Activated CD4-positive, CD25-positive, alpha-beta regulatory T cell (primary cell): Measurements from ENCODE around the gene PILRB.
"Not testable (repeated sequence)": the region's sequence is repeated elsewhere in the genome, so short reads cannot be mapped to it uniquely, and the experiment has no call there.

Source experiments
- DNase-seq, 4 experiments: peaks; one replicate each; lab custom pipeline; 2025; lab: John Stamatoyannopoulos, UW

PILRB gene

DNA sequence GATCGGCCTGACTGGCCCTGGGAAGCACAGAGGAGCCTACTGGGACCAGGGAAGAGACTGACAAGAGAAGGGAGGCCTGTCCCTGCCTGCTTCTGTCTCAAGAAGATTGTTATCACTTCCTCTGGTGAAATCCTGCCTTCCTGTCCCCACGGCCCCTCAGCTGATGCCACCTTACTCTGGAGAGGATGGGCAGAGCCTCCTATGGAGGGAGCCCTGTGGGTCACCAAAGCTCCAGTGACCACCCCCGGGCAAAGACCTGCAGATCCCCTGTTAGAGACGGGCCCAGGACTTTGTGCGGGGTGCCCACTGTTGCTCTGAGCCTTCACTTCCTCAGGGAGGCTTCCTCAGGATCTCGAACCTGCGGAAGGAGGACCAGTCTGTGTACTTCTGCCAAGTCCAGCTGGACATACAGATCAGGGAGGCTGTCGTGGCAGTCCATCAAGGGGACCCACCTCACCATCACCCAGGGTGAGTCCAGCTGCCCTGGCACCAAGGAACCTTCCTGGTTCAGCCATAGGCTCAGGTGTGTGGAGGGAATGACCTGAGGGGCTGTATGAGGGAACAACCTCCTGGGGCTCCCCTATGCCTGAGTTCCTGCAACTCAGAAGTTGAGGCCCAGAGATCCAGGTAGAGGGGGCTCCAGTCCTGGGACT, 1.4 kb upstream of the PILRB start:
- no peak for DNase-seq

DNA sequence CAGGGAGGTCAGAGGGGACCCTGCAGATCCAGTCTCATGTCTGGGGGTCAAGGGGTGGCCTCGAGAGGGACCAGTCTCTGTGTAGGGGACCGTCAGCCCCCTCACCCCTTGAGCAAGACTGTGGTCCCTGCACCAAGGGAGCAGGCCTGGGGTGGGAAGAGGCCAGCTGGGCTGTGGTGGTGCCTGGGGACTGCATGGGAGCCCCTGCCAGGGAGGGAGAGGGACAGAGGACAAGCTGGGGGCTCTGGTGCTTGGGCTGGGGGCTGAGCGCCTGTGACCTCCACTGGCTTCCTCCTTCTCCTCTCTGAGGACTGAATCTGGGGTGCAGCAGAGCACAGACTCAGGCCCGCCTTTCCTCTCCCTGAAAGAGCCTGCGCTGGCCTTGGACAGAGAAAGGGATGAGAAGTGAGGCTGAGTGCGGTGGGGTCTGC, 771 bp upstream of the PILRB start:
- DNase-seq = no peak

DNA sequence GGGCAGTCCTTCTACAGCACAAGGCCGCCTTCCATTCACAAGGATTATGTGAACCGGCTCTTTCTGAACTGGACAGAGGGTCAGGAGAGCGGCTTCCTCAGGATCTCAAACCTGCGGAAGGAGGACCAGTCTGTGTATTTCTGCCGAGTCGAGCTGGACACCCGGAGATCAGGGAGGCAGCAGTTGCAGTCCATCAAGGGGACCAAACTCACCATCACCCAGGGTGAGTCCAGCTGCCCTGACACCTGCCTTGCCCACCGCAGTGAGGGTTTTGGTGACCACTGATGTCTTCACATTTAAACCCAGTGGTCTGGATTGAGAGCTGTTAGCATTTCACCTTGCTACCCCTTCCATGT, 918 bp downstream of the PILRB start:
- DNase-seq = no peak

GRCh38 chr7:100360135-100360854, 2.4 kb downstream of the PILRB start:
- DNase-seq = no peak

DNA sequence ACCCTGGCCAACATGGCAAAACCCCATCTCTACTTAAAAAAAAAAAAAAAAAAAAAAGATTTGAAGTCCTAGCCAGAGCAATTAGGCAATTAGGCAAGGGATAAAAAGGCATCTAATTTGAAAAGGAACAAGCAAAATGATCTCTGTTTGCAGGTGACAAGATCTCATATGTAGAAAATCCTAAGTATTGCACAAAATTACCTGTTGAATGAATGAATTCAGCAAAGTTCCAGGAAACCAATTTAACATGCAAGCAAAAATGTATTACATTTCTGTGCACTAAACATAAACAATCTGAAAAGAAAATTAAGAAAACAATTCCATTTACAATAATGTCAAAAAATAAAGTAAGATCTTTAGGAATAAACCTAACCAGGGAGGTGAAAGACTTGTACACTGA, 5.2 kb downstream of the PILRB start:
- no peak for DNase-seq

GRCh38 chr7:100363797-100364196, 5.9 kb downstream of the PILRB start:
- not testable (repeated sequence) for DNase-seq

DNA sequence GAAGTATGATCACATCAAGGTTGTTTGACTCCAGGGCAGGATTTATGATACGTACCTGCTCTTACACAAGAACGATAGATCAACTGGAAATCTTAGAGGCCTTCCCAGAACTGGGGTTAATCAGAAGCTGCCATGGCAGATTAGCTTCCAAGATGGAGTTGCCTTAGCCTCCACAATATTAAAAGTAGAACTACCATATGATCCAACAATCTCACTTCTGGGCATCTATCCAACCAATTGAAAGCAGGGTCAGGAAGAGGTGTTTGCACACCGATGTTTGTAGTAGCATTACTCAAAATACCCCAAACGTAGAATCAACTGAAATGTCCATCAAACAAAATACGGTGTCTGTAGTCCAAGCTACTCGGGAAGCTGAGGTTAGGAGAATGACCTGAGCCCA, 6.6 kb downstream of the PILRB start:
- DNase-seq = no peak

GRCh38 chr7:100365998-100366367, 8.1 kb downstream of the PILRB start:
- DNase-seq = not testable (repeated sequence)

DNA sequence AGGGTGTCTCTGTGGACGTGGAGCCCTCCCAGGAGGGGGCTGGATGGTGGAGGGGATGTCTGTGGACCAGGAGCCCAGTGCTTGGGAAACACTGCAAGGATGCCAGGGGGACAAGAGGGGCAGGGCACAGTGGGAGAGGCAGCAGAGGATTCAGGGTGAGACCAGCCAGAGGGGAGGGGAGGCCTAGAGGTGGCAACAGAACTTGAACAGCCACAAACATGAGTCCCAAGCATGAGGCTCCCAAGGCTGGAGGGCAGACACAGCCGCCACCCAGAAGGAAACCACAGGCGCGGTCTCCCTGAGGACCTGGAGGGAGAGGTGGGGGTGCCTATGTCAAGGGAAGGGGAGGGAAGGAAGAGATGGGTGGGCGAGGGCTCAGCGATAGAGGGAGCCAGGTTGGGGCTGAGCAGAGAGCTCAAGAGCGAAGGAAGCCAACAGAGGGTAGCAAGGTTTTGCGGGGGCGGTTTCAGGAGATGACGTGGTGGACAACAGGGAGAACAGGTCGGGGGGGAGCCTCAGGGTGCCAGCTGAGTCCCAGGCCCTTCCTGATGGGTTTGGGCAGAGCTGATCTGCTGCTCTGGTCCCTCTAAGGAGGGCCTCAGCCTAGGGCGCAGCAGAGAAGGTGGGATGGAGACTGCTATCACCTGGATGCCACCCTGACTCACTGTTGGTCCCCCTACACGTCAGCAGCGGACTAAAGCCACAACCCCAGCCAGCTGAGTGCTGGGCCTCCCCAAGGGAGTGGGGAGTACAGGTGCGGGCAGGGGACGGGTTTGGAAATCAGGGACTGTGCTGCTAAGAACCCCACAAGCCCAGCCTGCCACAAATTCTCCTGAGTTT, 8.7 kb downstream of the PILRB start:
- no peak for DNase-seq

- DNase-seq = no peak
These were observed 9.3 kb downstream of the PILRB start for GRCh38 chr7:100367251-100367620.

DNA sequence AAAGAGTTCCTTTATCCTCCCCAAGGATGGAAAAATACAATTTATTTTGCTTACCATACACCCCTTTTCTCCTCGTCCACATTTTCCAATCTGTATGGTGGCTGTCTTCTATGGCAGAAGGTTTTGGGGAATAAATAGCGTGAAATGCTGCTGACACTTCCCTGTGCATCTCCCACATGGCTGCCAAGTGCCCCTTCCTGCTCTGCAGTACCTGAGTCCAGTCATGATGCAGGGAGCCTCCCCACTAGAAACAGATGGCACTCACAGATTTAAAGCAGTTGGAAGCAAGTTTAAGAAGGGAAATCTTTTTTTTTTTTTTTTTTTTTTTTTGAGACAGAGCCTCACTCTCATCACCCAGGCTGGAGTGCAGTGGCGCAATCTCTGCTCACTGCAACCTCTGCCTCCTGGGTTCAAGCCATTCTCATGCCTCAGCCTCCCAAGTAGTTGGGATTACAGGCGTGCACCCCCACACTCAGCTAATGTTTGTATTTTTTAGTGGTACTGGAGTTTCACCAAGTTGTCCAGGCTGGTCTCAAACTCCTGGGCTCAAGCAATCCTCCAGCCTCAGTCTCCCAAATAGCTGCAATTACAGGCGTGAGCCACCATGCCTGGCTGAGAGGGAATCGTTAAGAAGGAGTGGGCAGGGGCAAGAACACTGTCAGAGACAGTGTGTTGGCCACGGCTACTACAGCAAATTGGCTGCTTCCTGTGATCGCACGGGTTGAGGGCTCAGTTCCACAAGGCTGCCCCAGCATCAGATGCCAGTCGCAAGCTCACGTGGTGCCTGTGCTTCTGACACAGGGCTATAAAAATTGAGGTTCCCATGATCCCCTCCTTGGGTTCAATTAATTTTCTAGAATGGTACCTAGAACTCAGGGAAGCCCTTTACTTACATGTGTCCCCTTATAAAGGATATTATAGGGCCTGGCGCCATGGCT, 10.0 kb downstream of the PILRB start:
- DNase-seq = no peak

- no peak for DNase-seq
These were observed 11.2 kb downstream of the PILRB start for GRCh38 chr7:100369105-100369504.

DNA sequence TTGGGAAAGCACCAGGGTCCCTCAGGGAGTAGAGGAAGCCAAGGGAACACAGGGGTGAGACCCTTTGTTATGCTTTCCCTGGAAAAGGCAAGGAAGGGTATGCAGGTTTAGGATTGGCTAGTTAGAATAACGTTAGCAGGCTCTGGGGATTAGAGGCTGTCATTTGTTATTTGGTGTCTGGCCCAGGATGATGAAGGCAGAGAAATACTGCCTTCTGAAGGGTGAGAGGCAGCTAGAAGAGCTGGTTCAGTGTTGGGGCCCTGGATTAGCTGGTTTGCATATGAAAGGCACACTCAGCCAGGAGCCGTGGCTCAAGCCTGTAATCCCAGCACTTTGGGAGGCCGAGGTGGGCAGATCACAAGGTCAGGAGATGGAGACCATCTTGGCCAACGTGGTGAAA, 12.4 kb downstream of the PILRB start:
- no peak for DNase-seq

- DNase-seq = no peak
These were observed 12.8 kb downstream of the PILRB start for GRCh38 chr7:100370746-100371145.

DNA sequence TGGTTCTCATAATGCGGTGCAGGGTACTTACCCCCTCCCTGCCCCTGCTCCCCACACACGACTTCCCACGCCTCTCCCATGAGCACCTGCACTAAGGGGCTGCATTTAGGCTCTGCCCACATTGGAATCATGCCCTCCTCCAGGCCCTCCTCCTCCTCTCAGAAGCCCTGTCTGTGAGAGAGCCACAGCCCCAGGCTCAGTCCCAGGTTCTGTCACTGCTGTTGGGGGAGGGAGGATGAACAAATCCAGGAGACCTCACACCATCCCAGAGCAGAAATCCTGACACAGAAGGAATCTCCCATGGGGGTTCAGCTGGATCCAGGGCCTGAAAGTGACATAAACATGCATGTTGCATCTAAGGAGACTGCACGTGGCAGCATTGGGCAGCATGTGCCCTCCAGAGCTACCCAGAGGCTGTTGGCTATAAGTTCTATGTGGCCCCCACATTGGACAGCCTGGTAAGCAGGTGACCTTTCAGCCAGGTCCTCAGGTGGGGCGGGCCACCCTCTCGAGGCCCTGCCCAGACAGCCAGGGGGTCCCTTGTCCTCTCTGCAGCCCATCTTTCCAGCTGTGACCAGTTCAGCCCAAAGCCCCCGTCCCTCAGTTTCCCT, 13.7 kb downstream of the PILRB start:
- no peak for DNase-seq

DNA sequence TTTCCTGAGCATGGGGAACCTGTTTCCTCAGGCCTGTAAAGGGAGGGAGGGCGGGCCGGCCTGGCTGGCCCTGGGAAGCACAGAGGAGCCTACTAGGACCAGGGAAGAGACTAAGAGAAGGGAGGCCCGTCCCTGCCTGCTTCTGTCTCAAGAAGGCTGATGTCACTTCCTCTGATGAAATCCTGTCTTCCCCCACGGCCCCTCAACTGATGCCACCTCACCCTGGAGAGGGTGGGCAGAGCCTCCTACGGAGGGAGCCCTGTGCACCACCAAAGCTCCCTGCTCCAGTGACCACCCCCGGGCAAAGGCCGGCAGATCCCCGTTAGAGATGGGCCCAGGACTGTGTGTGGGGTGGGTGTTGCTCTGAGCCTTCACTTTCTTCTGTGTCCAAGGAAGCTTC, 14.3 kb downstream of the PILRB start:
- no peak for DNase-seq

DNA sequence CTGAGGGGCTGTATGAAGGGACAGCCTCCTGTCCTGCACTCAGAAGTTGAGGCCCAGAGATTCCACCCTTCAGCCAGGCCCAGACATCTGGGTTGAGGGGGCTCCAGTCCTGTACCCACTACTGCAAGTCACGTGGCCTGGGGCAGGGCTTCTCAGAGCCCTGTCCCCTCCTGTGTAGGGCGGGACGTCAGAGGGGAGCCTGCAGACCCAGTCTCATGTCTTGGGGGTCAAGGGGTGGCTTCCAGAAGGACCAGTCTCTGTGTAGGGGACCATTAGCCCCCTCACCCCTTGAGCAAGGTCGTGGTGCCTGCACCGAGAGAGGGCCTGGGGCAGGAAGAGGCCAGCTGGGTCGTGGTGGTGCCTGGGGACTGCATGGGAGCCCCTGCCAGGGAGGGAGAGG, 14.8 kb downstream of the PILRB start:
- no peak for DNase-seq

- no peak for DNase-seq
These were observed 15.4 kb downstream of the PILRB start, which contains the start of gene PILRA for GRCh38 chr7:100373261-100373831. Gene PILRA (plus strand): TSS chr7:100373487. CDS start chr7:100373657, 170 bp downstream.

- not testable (repeated sequence) for DNase-seq
These were observed 16.1 kb downstream of the PILRB start for GRCh38 chr7:100373870-100374598.

- DNase-seq = no peak
These were observed 16.7 kb downstream of the PILRB start for GRCh38 chr7:100374601-100375000.
